IMR-90 (cell line): Measurements from ENCODE around the gene PIGBOS1.

Experiments
- BHLHE40 ChIP-seq: fragments of 150-350 bp; IDR thresholded peaks from 2 replicates; pipeline ENCODE4 v1.6.1; 2016; ENCODE audit warnings: mild to moderate bottlenecking, low read depth, low read length
- CEBPB ChIP-seq: IDR thresholded peaks from 2 replicates; pipeline ENCODE4 v1.6.1; 2012; ENCODE audit warnings: low read depth, low read length, improper control_type of control experiment
- CHD1 ChIP-seq: IDR thresholded peaks from 2 replicates; pipeline ENCODE4 v1.6.1; 2012; ENCODE audit warnings: low read depth, low read length, improper control_type of control experiment
- CTCF ChIP-seq: conservative IDR thresholded peaks from 2 replicates; pipeline ENCODE4 v1.5.1; 2012; ENCODE audit warnings: mild to moderate bottlenecking, low read depth, low read length, improper control_type of control experiment
- ELK1 ChIP-seq: fragments of 150-350 bp; IDR thresholded peaks from 2 replicates; pipeline ENCODE4 v1.6.1; 2016; ENCODE audit warnings: low read depth, mild to moderate bottlenecking, low read length, moderate library complexity, borderline replicate concordance
- FOS ChIP-seq: fragments of 150-350 bp; IDR thresholded peaks from 2 replicates; pipeline ENCODE4 v1.6.1; 2016; ENCODE audit warnings: low read depth, low read length
- MAFK ChIP-seq: IDR thresholded peaks from 2 replicates; pipeline ENCODE4 v1.6.1; 2012; ENCODE audit warnings: low read depth, low read length, improper control_type of control experiment
- MXI1 ChIP-seq: IDR thresholded peaks from 2 replicates; pipeline ENCODE4 v1.6.1; 2012; ENCODE audit warnings: low read depth, mild to moderate bottlenecking, low read length, moderate library complexity, borderline replicate concordance
- POLR2A ChIP-seq: IDR thresholded peaks from 2 replicates; pipeline ENCODE4 v1.6.1; 2012; ENCODE audit warnings: mild to moderate bottlenecking, low read depth, low read length
- RAD21 ChIP-seq: IDR thresholded peaks from 2 replicates; pipeline ENCODE4 v1.6.1; 2012; ENCODE audit warnings: low read length, improper control_type of control experiment
- RCOR1 ChIP-seq: IDR thresholded peaks from 2 replicates; pipeline ENCODE4 v1.6.1; 2012; ENCODE audit warnings: mild to moderate bottlenecking, low read length, improper control_type of control experiment; ENCODE audit not compliant: insufficient replicate concordance
- RFX5 ChIP-seq: IDR thresholded peaks from 2 replicates; pipeline ENCODE4 v1.8.0; 2012; ENCODE audit warnings: low read depth, mild to moderate bottlenecking, low read length, moderate library complexity
- SMC3 ChIP-seq: fragments of 150-350 bp; IDR thresholded peaks from 2 replicates; pipeline ENCODE4 v1.6.1; 2016; ENCODE audit warnings: low read depth, mild to moderate bottlenecking, antibody characterized with exemption, low read length, moderate library complexity
- USF2 ChIP-seq: fragments of 150-350 bp; IDR thresholded peaks from 2 replicates; pipeline ENCODE4 v1.6.1; 2017; ENCODE audit warnings: mild to moderate bottlenecking, antibody characterized with exemption, low read length, low read depth

DNA sequence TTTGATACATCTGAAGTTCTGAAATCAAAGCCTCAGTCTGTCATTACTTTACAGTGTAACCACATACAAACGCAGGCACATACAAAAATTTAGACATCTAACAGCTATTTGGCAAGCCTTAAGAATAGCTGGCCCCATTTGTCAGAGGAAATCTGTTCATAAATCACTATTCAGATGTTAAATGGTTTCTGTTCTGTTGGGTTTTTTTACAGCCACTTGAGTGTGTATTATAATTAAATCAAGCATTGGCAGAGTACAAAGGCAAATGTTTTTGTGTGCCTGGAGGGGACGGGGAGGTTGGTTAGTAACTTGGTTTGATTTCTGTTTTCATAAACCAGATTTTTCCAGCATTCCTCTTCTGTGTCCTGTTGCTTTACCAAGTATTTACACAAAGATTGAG is 24.2 kb upstream of the PIGBOS1 start:
- TF ChIP-seq SMC3 (no peak), CEBPB (no peak), CTCF (no peak), RAD21 (no peak), POLR2A (no peak), ELK1 (no peak), MAFK (no peak), RFX5 (no peak), CHD1 (no peak), BHLHE40 (no peak), USF2 (no peak), RCOR1 (no peak), MXI1 (no peak), FOS (no peak)
